ENCODE measurements around the gene ABHD17A. TPM values are rescaled to one million over a fixed set of nuclear protein-coding genes. Genes with fewer than 3 reads are reported as not detected.

ABHD17A gene
- total RNA-seq, 2 donors from 2014 or later = 50.6 to 52.9 TPM

GRCh38 chr19:1843646-1844394, 41.5 kb downstream of the ABHD17A start:
- WGBS, 2 experiments (ENCODE audit: insufficient coverage in 1 of 2, insufficient read length in 1 of 2) = 91% methylated on average over 18 to 25 of the region's 25 CpGs
- no peak overlapping the region for H3K9ac ChIP-seq (ENCODE audit: extremely low read depth, low read length, poor library complexity, severe bottlenecking)
- peak; percentile 84 for DNase-seq

GRCh38 chr19:1843116-1843515, 42.2 kb downstream of the ABHD17A start:
- Mint-ChIP-seq H3K27ac (no peak overlapping the region), H3K36me3 (ENCODE audit: low read depth) (peaks cover 1% of the 10 kb centered on the region), H3K4me3 (no peak overlapping the region), H3K27me3 (ENCODE audit: insufficient read depth) (no peaks in the 10 kb centered on the region), H3K4me1 (peaks cover 8% of the 10 kb centered on the region), H3K9me3 (no peaks in the 10 kb centered on the region)
- H3K4me3 ChIP-seq (ENCODE audit: low read length) = no peak overlapping the region
- H3K36me3 ChIP-seq (ENCODE audit: control insufficient read depth, insufficient read depth, low read length) = peaks cover 11% of the 10 kb centered on the region
- H3K9ac ChIP-seq (ENCODE audit: extremely low read depth, low read length, poor library complexity, severe bottlenecking) = no peak overlapping the region
- no peak overlapping the region for H3K27ac ChIP-seq (ENCODE audit: low read depth, low read length)
- H3K4me1 ChIP-seq (ENCODE audit: control insufficient read depth, insufficient read depth, low read length) = peaks cover 3% of the 10 kb centered on the region
- 89 to 99% methylated on average over 11 to 22 of the region's 22 CpGs for WGBS, 2 experiments (ENCODE audit: insufficient coverage in 1 of 2, insufficient read length in 1 of 2)
- no peaks in the 10 kb centered on the region for H3K27me3 ChIP-seq (ENCODE audit: control insufficient read depth, insufficient read depth, low read length, poor library complexity, severe bottlenecking)
- no peaks in the 10 kb centered on the region for H3K9me3 ChIP-seq (ENCODE audit: control insufficient read depth, low read length)
- DNase-seq = no peak
- no peak for TF ChIP-seq CTCF (conservative IDR thresholded peaks at IDR 0.05)

More at GRCh38 chr19:1843646-1844394, 41.5 kb downstream of the ABHD17A start:
- H3K4me1 ChIP-seq (ENCODE audit: control insufficient read depth, insufficient read depth, low read length) = peaks cover 3% of the 10 kb centered on the region
- H3K27me3 ChIP-seq (ENCODE audit: control insufficient read depth, insufficient read depth, low read length, poor library complexity, severe bottlenecking) = no peaks in the 10 kb centered on the region
- H3K27ac ChIP-seq (ENCODE audit: low read depth, low read length) = no peak overlapping the region
- Mint-ChIP-seq H3K27ac (peak overlapping the region; percentile 48), H3K4me3 (no peak overlapping the region), H3K36me3 (ENCODE audit: low read depth) (peaks cover 1% of the 10 kb centered on the region), H3K9me3 (no peaks in the 10 kb centered on the region), H3K4me1 (peaks cover 9% of the 10 kb centered on the region), H3K27me3 (ENCODE audit: insufficient read depth) (no peaks in the 10 kb centered on the region)
- H3K9me3 ChIP-seq (ENCODE audit: control insufficient read depth, low read length) = no peaks in the 10 kb centered on the region
- H3K36me3 ChIP-seq (ENCODE audit: control insufficient read depth, insufficient read depth, low read length) = peaks cover 11% of the 10 kb centered on the region
- TF ChIP-seq CTCF (conservative IDR thresholded peaks at IDR 0.05) = peak; percentile 65
- H3K4me3 ChIP-seq (ENCODE audit: low read length) = no peak overlapping the region

- 91 to 94% methylated on average over 35 of the region's 35 CpGs for WGBS, 2 experiments (ENCODE audit: insufficient coverage in 1 of 2, insufficient read length in 1 of 2)
Observed at GRCh38 chr19:1841209-1841924, 43.9 kb downstream of the ABHD17A start.

More at GRCh38 chr19:1841209-1841924, 43.9 kb downstream of the ABHD17A start:
- peaks cover 1% of the 10 kb centered on the region for H3K36me3 Mint-ChIP-seq (ENCODE audit: low read depth)
- peaks cover 11% of the 10 kb centered on the region for H3K36me3 ChIP-seq (ENCODE audit: control insufficient read depth, insufficient read depth, low read length)
- H3K9me3 Mint-ChIP-seq = no peaks in the 10 kb centered on the region
- peaks cover 3% of the 10 kb centered on the region for H3K4me1 ChIP-seq (ENCODE audit: control insufficient read depth, insufficient read depth, low read length)
- no peak overlapping the region for H3K4me3 ChIP-seq (ENCODE audit: low read length)
- no peaks in the 10 kb centered on the region for H3K4me1 Mint-ChIP-seq
- H3K9ac ChIP-seq (ENCODE audit: extremely low read depth, low read length, poor library complexity, severe bottlenecking) = no peak overlapping the region
- H3K27me3 Mint-ChIP-seq (ENCODE audit: insufficient read depth) = no peaks in the 10 kb centered on the region
- no peak for DNase-seq
- H3K4me3 Mint-ChIP-seq = no peak overlapping the region
- TF ChIP-seq CTCF (conservative IDR thresholded peaks at IDR 0.05) = no peak
- no peak overlapping the region for H3K27ac ChIP-seq (ENCODE audit: low read depth, low read length)
- H3K27ac Mint-ChIP-seq = no peak overlapping the region
- no peaks in the 10 kb centered on the region for H3K9me3 ChIP-seq (ENCODE audit: control insufficient read depth, low read length)
- H3K27me3 ChIP-seq (ENCODE audit: control insufficient read depth, insufficient read depth, low read length, poor library complexity, severe bottlenecking) = no peaks in the 10 kb centered on the region

Data from endodermal cell (in vitro differentiated cells).